WTC11 (cell line): ENCODE measurements around the gene ASB2. TPM values are rescaled to one million over a fixed set of nuclear protein-coding genes. Genes with fewer than 3 reads are reported as not detected.

Source experiments
- ATAC-seq: fragments of 200-7000 bp; cut with Tn5 transposase; 2 replicates; pipeline ENCODE4 v1.10.0; 2021; ENCODE audit warnings: mild to moderate bottlenecking, moderate library complexity
- CTCF ChIA-PET: fragments of 300-600 bp; sonication (Branson Sonifier 250); formaldehyde crosslinking; loops from one replicate; lab custom pipeline; 2021; ENCODE audit warnings: antibody characterized with exemption; lab: Charles Lee
- POLR2A ChIA-PET: fragments of 350-600 bp; sonication (Branson Sonifier 250); formaldehyde crosslinking; loops from one replicate; lab custom pipeline; 2021; ENCODE audit warnings: antibody characterized with exemption; lab: Charles Lee
- DNase-seq: peaks from one replicate; pipeline ENCODE4 v3.0.0; 2021; ENCODE audit warnings: low spot score
- H3K27ac Mint-ChIP-seq: 2 replicates; pipeline ENCODE4 v1.8.0; 2021; ENCODE audit warnings: mixed read lengths
- H3K27me3 Mint-ChIP-seq: 2 replicates; pipeline ENCODE4 v1.8.0; 2021; ENCODE audit warnings: low read depth, mild to moderate bottlenecking, moderate library complexity, mixed read lengths
- H3K36me3 Mint-ChIP-seq: 2 replicates; pipeline ENCODE4 v1.8.0; 2021; ENCODE audit warnings: mixed read lengths
- H3K4me1 Mint-ChIP-seq: 2 replicates; pipeline ENCODE4 v1.8.0; 2022; ENCODE audit warnings: mixed read lengths
- H3K4me3 Mint-ChIP-seq: 2 replicates; pipeline ENCODE4 v1.8.0; 2021; ENCODE audit warnings: mild to moderate bottlenecking, moderate library complexity, mixed read lengths
- H3K9me3 Mint-ChIP-seq: 2 replicates; pipeline ENCODE4 v1.8.0; 2021; ENCODE audit warnings: mixed read lengths
- ATF3 ChIP-seq: sonication (generic); formaldehyde crosslinking; conservative IDR thresholded peaks from 2 replicates; pipeline ENCODE4 v1.8.1; 2022; ENCODE audit warnings: mild to moderate bottlenecking, missing genetic modification reagents
- CREM ChIP-seq: sonication (generic); formaldehyde crosslinking; IDR thresholded peaks from 2 replicates; pipeline ENCODE4 v1.8.1; 2022; ENCODE audit warnings: mild to moderate bottlenecking, missing genetic modification reagents, moderate library complexity
- CTCF ChIP-seq: fragments of 200-600 bp; IDR thresholded peaks from 2 replicates; pipeline ENCODE4 v1.8.0; 2022; ENCODE audit warnings: antibody characterized with exemption
- ELF4 ChIP-seq: sonication (generic); formaldehyde crosslinking; IDR thresholded peaks from 2 replicates; pipeline ENCODE4 v1.8.1; 2022; ENCODE audit warnings: low read depth, mild to moderate bottlenecking, moderate library complexity, missing genetic modification reagents
- ERG ChIP-seq: fragments of 250-450 bp; sonication (Bioruptor Pico); IDR thresholded peaks from 2 replicates; pipeline ENCODE4 v1.8.0; 2021; ENCODE audit warnings: mild to moderate bottlenecking
- ETV6 ChIP-seq: sonication (generic); formaldehyde crosslinking; IDR thresholded peaks from 2 replicates; pipeline ENCODE4 v1.8.1; 2022; ENCODE audit warnings: mild to moderate bottlenecking, missing genetic modification reagents
- GRHL2 ChIP-seq: fragments of 250-450 bp; sonication (Bioruptor Pico); IDR thresholded peaks from 2 replicates; pipeline ENCODE4 v1.8.0; 2022; ENCODE audit warnings: mild to moderate bottlenecking, moderate library complexity; ENCODE audit not compliant: insufficient replicate concordance, severe bottlenecking
- JAZF1 ChIP-seq: fragments of 250-450 bp; sonication (Bioruptor Pico); IDR thresholded peaks from 2 replicates; pipeline ENCODE4 v1.9.0; 2021; ENCODE audit warnings: moderate library complexity, mild to moderate bottlenecking, inconsistent platforms
- MLX ChIP-seq: sonication (generic); formaldehyde crosslinking; IDR thresholded peaks from 2 replicates; pipeline ENCODE4 v1.8.1; 2023; ENCODE audit warnings: mild to moderate bottlenecking, missing genetic modification reagents, moderate library complexity
- MXD4 ChIP-seq: fragments of 250-450 bp; sonication (Bioruptor Pico); IDR thresholded peaks from 2 replicates; pipeline ENCODE4 v1.8.0; 2021; ENCODE audit warnings: mild to moderate bottlenecking, moderate library complexity, borderline replicate concordance
- NFATC4 ChIP-seq: fragments of 250-450 bp; sonication (Bioruptor Pico); IDR thresholded peaks from 2 replicates; pipeline ENCODE4 v1.9.0; 2021; ENCODE audit warnings: mild to moderate bottlenecking
- NFYB ChIP-seq: sonication (generic); formaldehyde crosslinking; conservative IDR thresholded peaks from 2 replicates; pipeline ENCODE4 v1.8.0; 2022; ENCODE audit warnings: low read depth, missing genetic modification reagents
- OVOL2 ChIP-seq: fragments of 250-450 bp; sonication (Bioruptor Pico); IDR thresholded peaks from 2 replicates; pipeline ENCODE4 v1.9.0; 2021; ENCODE audit warnings: mild to moderate bottlenecking, borderline replicate concordance
- PREB ChIP-seq: sonication (generic); formaldehyde crosslinking; IDR thresholded peaks from 2 replicates; pipeline ENCODE4 v1.8.1; 2022; ENCODE audit warnings: mild to moderate bottlenecking, missing genetic modification reagents, moderate library complexity, borderline replicate concordance
- RORB ChIP-seq: fragments of 250-450 bp; sonication (Bioruptor Pico); IDR thresholded peaks from 2 replicates; pipeline ENCODE4 v1.9.0; 2021; ENCODE audit warnings: mild to moderate bottlenecking
- SMAD3 ChIP-seq: sonication (generic); formaldehyde crosslinking; IDR thresholded peaks from 2 replicates; pipeline ENCODE4 v1.8.0; 2022; ENCODE audit warnings: missing genetic modification reagents, mild to moderate bottlenecking, borderline replicate concordance
- SMAD4 ChIP-seq: sonication (generic); formaldehyde crosslinking; IDR thresholded peaks from 2 replicates; pipeline ENCODE4 v1.8.0; 2022; ENCODE audit warnings: mild to moderate bottlenecking, missing genetic modification reagents
- SOX15 ChIP-seq: fragments of 250-450 bp; sonication (Bioruptor Pico); IDR thresholded peaks from 2 replicates; pipeline ENCODE4 v1.9.0; 2021; ENCODE audit warnings: mild to moderate bottlenecking
- TEAD1 ChIP-seq: sonication (generic); formaldehyde crosslinking; IDR thresholded peaks from 2 replicates; pipeline ENCODE4 v1.8.0; 2022; ENCODE audit warnings: mild to moderate bottlenecking, missing genetic modification reagents
- TP53 ChIP-seq: sonication (generic); formaldehyde crosslinking; IDR thresholded peaks from 2 replicates; pipeline ENCODE4 v1.8.1; 2023; ENCODE audit warnings: mild to moderate bottlenecking, missing genetic modification reagents
- USF1 ChIP-seq: sonication (generic); formaldehyde crosslinking; IDR thresholded peaks from 2 replicates; pipeline ENCODE4 v1.8.0; 2022; ENCODE audit warnings: mild to moderate bottlenecking, missing genetic modification reagents
- USF2 ChIP-seq: sonication (generic); formaldehyde crosslinking; IDR thresholded peaks from 2 replicates; pipeline ENCODE4 v1.8.1; 2023; ENCODE audit warnings: mild to moderate bottlenecking, missing genetic modification reagents, moderate library complexity
- ZMAT4 ChIP-seq: fragments of 250-450 bp; sonication (Bioruptor Pico); IDR thresholded peaks from 2 replicates; pipeline ENCODE4 v1.9.0; 2021; ENCODE audit warnings: mild to moderate bottlenecking
- ZNF219 ChIP-seq: sonication (generic); formaldehyde crosslinking; IDR thresholded peaks from 2 replicates; pipeline ENCODE4 v1.8.0; 2023; ENCODE audit warnings: missing genetic modification reagents, mild to moderate bottlenecking, borderline replicate concordance
- ZNF263 ChIP-seq: sonication (generic); formaldehyde crosslinking; IDR thresholded peaks from 2 replicates; pipeline ENCODE4 v1.8.1; 2022; ENCODE audit warnings: low read depth, mild to moderate bottlenecking, moderate library complexity, missing genetic modification reagents
- ZNF317 ChIP-seq: sonication (generic); formaldehyde crosslinking; IDR thresholded peaks from 2 replicates; pipeline ENCODE4 v1.8.1; 2023; ENCODE audit warnings: low read depth, mild to moderate bottlenecking, moderate library complexity, missing genetic modification reagents, borderline replicate concordance
- ZSCAN18 ChIP-seq: fragments of 250-450 bp; sonication (Bioruptor Pico); IDR thresholded peaks from 2 replicates; pipeline ENCODE4 v2.1.2; 2022; ENCODE audit warnings: mild to moderate bottlenecking, moderate library complexity
- total RNA-seq: library from RNA; stranded (reverse); gene quantifications from 3 replicates; pipeline ENCODE4 v1.2.3, GENCODE V29; 2021

ASB2 gene
- total RNA-seq, 1 experiment from 2014 or later = 0.37 TPM

- TF ChIP-seq ATF3 (no peak), SMAD4 (CRISPR knock-in tag) (no peak), ELF4 (CRISPR knock-in tag) (no peak), ETV6 (CRISPR knock-in tag) (no peak), MXD4 (CRISPR knock-in tag) (no peak), SMAD3 (CRISPR knock-in tag) (no peak), JAZF1 (CRISPR knock-in tag) (no peak), USF1 (CRISPR knock-in tag) (no peak), ERG (CRISPR knock-in tag) (no peak), ZMAT4 (no peak), ZNF317 (CRISPR knock-in tag) (no peak), PREB (CRISPR knock-in tag) (no peak), CTCF (no peak), MLX (CRISPR knock-in tag) (no peak)
- DNase-seq (no peak), ATAC-seq (no peak)
- POLR2A ChIA-PET = no interaction called here
- Mint-ChIP-seq H3K4me3 (no peak overlapping the region), H3K27ac (no peak overlapping the region), H3K9me3 (no peaks in the 10 kb centered on the region), H3K36me3 (no peaks in the 10 kb centered on the region), H3K4me1 (peaks cover 11% of the 10 kb centered on the region), H3K27me3 (no peaks in the 10 kb centered on the region; the same call in 1 of the 2 replicates)
- CTCF ChIA-PET = interaction anchor here (1.0 to 4.1 kb wide), 2 partner anchors 9 to 52 kb away, joined by 3 to 35 read pairs; no protein-coding TSS in a partner anchor
Measured at GRCh38 chr14:93991212-93991611, 14.8 kb upstream of the ASB2 start.

GRCh38 chr14:93989939-93990338 is 13.6 kb upstream of the ASB2 start:
- H3K4me1 Mint-ChIP-seq = peaks cover 8% of the 10 kb centered on the region; the same call in 1 of the 2 replicates
- ChIA-PET POLR2A (no interaction called here), CTCF (interaction anchor here (4.1 kb wide), 1 partner anchor 50 kb away, joined by 35 read pairs; no protein-coding TSS in a partner anchor)
- no peak overlapping the region for H3K27ac Mint-ChIP-seq
- no peaks in the 10 kb centered on the region for H3K36me3 Mint-ChIP-seq
- DNase-seq (no peak), ATAC-seq (no peak)
- no peaks in the 10 kb centered on the region for H3K9me3 Mint-ChIP-seq
- no peak overlapping the region for H3K4me3 Mint-ChIP-seq
- no peaks in the 10 kb centered on the region; the same call in 1 of the 2 replicates for H3K27me3 Mint-ChIP-seq
- TF ChIP-seq NFYB (CRISPR knock-in tag) = no peak
- TF ChIP-seq SOX15 (CRISPR knock-in tag) = no peak
- TF ChIP-seq NFATC4 = no peak
- no peak for TF ChIP-seq ZNF219
- no peak for TF ChIP-seq TEAD1 (CRISPR knock-in tag)
- no peak for TF ChIP-seq CREM
- TF ChIP-seq OVOL2 = no peak
- TF ChIP-seq ZSCAN18 (CRISPR knock-in tag) = no peak
- TF ChIP-seq ZNF263 (CRISPR knock-in tag) = no peak
- no peak for TF ChIP-seq RORB
- TF ChIP-seq USF1 (CRISPR knock-in tag) = no peak
- no peak for TF ChIP-seq GRHL2 (CRISPR knock-in tag)
- no peak for TF ChIP-seq USF2 (CRISPR knock-in tag)
- no peak for TF ChIP-seq TP53 (CRISPR knock-in tag)
